ENCODE results near the gene SIGLEC8.
"Not testable (repeated sequence)": the region's sequence is repeated elsewhere in the genome, so short reads cannot be mapped to it uniquely, and the experiment has no call there.

Gene SIGLEC8

DNA sequence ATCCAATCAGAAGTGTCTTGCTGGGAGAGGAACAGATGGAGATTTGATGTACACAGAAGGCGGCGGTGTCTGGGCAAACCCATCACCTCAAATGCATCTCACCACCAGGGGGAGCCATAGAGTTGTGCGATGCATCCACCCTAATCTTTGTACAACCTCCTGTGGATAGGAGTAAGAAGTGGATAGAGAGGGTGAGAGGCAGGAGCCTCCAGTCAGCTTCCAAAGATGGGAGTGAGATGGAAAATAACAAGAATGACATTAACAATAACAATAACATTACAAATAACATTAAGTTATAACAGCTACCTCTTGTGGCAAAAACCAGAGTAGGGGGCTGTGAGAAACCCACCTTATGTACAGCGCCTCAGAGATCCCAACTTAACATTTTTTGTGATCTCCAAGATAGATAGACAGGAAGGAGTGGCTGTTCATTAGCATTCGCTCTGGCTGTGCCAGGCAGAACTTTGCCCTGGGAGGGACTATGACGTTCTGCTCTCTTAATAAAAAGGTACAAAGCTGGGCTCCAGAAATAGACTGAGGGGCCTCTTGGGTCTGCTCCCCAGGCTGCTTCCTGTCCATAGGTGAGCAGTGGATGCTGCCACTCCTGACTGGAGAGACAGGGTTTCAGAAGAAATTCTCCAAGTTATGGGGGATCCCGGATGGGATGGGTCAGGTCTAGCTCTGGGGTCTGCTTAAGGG, 14.9 kb upstream of the SIGLEC8 start:
- DNase-seq (ENCODE audit: low read depth in 1 of 2, low spot score in 1 of 2) = peak; percentile 80 to 88

DNA sequence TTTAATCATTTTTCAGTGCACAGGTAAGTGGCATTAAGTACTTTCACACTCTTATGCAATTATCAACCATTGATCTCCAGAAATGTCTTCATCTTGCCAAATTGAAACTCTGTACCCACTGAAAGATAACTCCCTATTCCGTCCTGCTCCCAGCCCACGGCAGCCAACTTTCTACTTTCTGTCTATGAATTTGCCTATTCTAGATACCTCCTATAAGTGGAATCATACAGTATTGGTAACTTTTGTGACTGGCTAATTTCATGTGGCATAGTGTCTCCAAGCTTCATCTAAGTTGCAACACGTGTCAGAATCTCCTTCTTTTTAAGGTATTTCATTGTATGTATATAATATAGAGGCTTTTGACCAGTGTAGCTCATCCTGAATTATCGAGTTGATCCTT, 14.4 kb upstream of the SIGLEC8 start:
- DNase-seq (ENCODE audit: low read depth in 1 of 2, low spot score in 1 of 2) = no peak

DNA sequence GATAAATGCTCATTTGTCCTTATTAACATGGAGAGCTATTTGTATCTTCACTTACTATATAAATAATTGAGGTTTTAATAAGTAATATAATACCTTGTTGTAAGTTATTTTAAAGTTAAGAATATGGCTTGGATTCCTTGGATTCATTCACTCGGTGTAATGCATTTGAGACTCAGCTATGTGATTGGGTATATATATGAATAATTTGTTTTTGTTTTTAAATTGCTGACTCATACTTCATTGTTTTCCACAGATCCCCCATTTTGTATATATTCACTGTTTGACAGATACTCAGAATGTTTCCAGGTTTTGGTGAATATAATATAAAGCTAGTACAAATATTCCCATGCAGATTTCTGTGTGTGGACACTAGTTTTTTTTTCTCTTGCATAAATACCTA, 13.3 kb upstream of the SIGLEC8 start:
- DNase-seq (ENCODE audit: low read depth in 1 of 2, low spot score in 1 of 2) = no peak

DNA sequence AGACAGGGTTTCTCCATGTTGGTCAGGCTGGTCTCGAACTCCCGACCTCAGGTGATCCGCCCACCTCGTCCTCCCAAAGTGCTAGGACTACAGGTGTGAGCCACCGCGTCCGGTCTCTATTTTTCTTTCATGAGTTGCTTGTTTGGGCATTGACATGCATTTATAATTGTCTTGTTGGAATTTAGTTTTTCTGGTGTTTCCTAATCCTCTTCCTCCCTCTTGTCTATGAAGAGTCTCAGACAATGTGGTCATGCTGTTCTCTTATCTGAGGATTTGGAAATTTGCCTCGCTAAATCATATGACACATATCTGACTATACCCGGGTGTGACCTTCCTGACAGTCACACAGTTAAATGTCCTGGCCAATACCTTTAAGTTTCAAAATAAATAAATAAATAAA, 12.7 kb upstream of the SIGLEC8 start:
- no peak for DNase-seq (ENCODE audit: low read depth in 1 of 2, low spot score in 1 of 2)

DNA sequence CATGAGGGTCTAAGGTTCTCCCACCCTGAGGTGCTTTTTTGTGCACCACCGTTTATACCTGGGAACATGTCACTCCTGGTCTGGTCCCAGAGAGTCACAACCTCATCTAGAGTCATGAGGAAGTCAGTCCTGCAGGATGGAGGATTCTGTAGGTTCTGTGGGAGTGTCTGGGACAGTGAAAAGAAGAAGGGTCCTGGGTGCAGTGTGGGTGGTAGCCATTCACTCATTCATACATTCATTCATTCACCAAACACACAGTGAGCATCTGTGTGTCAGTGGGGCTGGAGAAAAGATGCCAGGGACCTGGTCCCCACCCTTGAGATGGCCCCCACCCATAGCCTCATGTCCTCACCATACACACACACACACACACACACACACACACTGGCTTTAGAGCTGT, 11.4 kb upstream of the SIGLEC8 start:
- DNase-seq (ENCODE audit: low read depth in 1 of 2, low spot score in 1 of 2) = no peak

DNA sequence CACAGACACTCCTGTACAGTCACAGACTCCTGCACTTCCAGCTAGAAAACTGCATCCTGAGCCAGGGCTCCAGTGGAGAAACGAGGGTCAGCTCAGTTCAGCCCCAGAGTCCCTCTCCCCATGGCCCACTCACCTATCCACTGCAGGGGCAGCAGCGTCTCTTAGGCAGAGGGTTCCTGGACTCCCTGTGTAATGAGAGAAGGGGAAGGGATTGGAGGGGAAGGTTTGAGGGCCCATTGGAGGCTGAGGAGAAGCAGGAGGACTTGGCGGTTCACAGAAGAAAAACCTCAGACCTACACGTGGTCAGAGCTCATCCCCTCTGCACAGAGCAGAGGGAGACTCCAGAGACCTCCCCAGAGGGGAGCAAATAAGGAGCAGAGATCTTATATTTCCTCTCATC, 10.9 kb upstream of the SIGLEC8 start:
- no peak for DNase-seq (ENCODE audit: low read depth in 1 of 2, low spot score in 1 of 2)

DNA sequence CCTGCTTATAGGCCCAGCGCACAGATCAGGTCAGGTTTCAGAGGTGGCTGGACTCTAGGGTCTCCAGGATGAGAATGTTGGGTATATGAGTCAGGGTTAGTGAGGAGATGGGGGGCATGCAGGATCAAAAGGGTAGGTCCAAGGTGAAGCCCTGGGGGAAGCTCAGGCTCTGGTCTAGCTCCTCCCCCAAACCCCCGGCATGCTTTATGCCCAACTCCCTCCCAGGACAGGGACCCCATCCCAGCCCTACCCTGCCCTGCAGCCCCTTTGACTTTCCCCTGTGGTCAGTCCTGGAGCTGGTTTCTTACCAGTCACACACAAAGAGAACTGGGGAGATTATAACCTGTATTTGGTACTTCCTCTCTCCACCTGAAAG, 10.3 kb upstream of the SIGLEC8 start:
- DNase-seq (ENCODE audit: low read depth in 1 of 2, low spot score in 1 of 2) = no peak

DNA sequence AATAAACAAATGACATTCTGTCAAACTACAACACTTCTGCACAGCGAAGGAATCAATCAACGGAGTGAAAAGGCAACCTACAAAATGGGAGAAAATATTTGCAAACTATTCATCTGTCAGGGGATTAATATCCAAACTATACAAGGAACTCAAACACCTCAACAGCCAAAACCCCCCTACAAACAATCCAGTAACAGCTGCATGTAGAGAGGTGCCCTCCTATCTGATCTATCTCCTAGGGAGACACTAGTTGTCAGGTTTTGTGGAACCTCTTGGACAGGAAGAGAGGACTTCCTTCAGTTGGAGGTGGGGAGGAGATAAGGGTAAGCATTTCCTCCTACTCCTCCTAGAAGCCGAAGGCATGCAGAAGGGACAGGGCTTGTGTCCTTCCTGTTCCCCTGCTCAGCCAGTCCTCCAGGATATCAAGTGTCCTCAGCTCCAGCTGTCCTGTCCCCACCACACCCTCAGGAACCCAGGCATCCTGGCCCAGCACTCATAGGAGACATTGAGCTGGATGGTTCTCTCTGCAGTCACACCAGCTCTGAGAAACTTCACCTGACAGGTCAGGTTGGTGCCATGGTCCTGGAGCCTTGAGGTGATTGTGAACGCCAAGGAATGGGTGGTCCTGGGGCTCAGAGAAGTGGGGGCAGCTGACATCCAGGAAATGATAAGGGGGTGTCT, 9.8 kb upstream of the SIGLEC8 start:
- no peak for DNase-seq (ENCODE audit: low read depth in 1 of 2, low spot score in 1 of 2)

DNA sequence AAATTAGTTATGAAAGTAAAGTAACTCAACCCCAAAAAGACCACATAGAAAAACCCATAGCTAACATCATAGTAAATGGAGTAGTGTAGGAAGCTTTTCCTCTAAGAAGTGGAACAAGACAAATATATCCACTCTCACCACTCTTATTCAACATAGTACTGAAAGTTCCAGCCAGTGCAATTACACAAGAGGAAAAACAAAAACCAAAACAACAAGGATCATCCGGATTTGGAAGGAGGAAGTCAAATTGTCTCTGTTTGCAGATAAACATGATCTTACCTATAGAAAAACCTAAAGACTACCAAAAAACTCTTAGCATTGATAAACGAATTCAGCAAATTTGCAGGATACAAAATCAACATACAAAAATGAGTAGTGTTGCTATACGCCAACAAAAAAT, 8.5 kb upstream of the SIGLEC8 start:
- no peak for DNase-seq (ENCODE audit: low read depth in 1 of 2, low spot score in 1 of 2)

DNA sequence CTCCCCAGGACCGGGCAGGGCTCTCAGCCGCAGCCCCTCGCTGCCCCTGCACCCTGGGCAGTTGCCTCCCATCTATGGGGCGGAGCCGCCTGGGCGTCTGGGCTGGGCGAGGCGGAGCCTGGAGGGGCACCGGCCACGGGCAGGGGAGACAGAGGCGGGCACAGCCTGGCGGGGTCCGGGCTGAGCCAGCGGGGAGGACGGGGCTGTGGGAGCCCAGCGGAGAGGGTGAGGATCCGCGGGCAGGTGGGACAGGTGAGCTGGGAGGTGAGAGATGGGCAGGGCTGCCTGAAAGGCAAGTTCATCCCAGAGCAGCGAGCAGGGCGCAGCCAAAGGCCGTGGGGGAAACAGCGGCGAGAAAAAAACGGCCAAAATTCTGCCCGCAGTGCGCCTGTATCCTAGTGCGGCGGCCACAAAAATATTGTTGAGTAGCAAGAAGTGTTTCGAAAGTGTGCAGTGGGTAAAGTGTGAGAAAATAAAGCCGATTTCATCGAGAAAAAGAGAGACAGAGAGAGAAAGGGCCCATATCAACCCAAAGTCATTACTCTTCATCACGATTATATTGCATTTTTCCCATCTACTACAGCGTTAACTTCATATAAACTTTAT, 5.8 kb upstream of the SIGLEC8 start:
- DNase-seq (ENCODE audit: low read depth in 1 of 2, low spot score in 1 of 2) = not testable (repeated sequence)

DNA sequence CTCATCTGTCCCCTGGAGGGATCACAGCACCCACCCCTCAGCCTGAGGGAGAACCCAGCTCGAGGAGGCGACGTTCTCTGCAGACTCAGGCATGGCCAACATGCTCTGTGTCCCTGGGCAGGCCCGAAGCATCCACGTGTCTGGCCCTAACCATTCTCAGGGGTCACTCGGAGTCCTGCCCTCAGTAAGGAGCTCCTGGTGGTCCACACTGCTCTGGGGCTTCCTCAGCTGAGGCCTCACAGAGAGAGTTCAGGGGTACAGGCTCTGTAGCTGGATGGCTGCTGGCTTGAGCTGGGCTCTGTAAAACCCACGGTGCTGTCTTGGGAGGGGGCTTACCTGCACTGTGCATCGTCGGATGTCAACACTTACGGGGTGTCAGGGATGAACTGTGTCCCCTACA, 4.4 kb upstream of the SIGLEC8 start:
- DNase-seq (ENCODE audit: low read depth in 1 of 2, low spot score in 1 of 2) = no peak

DNA sequence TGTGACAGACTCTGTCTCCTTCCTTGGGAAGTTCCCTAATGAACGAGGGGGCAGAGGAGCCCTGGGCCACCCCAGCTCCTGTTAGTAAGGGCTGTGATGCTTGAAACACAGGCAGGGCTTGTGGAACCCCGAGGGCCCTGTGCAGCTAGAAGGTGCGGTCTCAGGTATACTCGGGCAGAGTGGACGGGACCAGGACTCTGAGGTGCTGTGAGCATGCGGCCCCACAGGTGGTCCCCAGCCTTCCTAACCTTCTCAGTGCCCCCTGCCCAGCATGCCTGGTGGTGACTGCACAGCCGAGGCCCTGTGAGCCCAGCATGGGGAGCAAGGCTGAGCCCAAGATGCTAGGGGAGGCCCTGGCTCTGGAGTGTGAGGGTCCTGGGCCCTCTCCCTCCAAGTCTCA, 4.0 kb upstream of the SIGLEC8 start:
- no peak for DNase-seq (ENCODE audit: low read depth in 1 of 2, low spot score in 1 of 2)

DNA sequence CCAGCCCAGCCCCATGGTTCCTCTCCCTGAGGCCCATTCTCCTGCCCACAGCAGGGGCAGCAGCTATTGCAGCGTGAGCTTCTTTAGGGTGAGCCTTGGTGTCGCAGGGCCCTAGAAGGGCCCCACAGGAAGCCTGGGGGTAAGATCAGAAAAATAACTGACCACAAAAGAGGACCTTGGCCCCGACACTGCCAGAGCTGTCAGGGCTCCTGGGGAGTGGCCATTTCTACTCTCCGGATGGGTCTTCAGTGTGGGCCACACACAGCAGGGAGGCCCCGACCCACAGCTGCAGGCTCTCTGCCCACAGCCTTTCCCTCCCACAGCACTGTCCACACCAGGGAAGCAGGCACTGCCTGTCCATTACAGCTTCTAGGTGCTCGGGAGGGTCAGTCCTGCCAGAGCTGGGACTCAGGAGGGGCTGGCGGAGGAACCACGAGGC, 3.5 kb upstream of the SIGLEC8 start:
- DNase-seq (ENCODE audit: low read depth in 1 of 2, low spot score in 1 of 2) = no peak

DNA sequence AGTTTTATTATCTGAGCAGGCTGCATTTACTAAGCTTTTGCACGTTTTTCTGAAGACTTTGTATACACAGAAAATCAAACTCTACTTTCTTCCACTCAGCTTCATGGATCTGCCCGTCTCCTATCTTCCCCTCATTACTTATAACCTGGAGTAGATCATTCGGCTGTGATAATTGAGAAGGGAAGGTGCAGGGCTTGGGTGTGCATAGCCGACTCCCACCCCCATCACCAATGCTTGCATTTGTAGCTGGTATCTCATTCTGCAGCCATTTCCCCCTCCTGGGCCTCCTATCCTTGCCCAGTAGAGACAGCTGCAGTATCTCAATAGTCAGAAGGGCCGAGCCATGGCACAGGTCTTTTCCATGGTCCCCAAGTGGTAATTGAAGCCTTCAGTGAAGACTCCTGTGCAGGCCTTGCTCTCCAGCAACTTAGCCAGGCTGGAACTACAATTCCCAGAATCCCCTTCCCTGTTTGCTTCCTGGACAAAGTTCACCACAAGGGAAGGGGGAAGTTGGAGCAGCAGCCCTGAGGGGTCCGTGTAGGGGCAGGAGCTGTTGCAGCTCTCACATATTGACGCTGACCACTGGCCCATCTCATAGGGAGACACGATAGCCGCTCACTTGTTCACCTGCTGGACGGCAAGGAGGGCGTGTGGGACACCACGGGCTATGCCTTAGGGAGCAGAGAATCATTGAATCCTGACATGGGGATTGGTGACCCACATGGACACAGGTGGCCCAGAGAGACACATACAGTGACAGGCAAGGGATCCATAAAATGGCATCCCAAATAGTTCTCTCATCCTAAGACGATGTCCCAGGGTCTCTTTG, 2.1 kb upstream of the SIGLEC8 start:
- DNase-seq (ENCODE audit: low read depth in 1 of 2, low spot score in 1 of 2) = no peak

DNA sequence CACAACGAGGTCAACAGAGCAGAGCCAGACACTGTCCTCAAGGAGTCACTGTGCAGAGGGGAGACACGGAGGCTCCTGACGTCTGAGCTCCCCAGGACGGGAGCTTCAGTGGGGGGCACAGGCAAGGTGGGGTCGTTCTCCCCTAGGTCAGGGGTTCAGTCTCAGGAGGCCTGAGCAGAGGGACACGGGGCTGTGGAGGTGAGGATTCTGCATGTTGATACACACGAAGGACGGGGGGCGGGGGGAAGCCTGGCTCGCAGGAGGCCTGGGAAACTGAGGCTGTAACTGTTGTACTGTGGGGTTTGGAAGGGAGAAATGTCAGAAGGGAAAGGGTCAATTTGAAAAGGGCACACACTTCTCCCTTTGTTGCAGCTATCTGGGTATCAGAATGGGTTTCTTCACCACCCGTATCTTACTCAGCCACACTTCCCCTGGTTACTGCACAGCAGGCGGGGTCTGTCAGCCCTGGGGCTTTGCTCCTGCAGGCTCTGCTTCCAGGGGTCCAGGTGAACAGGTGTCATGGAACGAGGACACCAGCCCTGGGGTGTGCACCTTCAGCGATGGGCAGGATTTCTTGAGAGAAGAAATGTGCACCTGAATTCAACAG, 748 bp upstream of the SIGLEC8 start:
- no peak for DNase-seq (ENCODE audit: low read depth in 1 of 2, low spot score in 1 of 2)

DNA sequence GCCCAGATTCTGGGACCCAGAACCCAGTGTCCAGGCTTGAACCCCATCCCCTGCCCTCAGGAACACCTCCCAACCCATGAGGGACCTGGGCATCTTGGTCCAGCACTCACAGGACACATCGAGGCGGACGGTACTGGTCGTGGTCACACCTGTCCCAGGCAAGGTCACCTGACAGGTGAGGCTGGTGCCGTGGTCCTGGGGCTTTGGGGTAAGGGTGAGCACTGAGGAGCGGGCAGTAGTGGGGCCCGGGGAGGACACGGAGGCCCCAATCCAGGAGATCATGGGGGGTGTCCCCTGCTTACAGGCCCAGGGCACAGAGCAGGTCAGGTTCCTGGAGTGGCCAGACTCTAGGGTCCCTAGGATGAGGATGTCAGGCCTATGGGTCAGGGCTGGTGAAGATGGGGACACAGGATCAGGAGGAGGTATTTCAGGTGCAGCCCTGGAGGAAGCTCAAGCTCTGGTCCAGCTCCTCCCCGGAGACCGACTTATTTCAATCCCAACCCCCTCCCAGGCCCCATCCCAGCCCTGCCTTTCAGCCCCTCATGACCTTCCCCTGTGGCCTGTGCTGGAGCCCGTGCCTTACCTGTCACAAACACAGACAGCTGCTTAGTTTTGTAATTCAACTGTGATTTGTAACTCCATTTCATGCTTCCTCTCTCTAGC, 772 bp downstream of the SIGLEC8 start:
- no peak for DNase-seq (ENCODE audit: low read depth in 1 of 2, low spot score in 1 of 2)

DNA sequence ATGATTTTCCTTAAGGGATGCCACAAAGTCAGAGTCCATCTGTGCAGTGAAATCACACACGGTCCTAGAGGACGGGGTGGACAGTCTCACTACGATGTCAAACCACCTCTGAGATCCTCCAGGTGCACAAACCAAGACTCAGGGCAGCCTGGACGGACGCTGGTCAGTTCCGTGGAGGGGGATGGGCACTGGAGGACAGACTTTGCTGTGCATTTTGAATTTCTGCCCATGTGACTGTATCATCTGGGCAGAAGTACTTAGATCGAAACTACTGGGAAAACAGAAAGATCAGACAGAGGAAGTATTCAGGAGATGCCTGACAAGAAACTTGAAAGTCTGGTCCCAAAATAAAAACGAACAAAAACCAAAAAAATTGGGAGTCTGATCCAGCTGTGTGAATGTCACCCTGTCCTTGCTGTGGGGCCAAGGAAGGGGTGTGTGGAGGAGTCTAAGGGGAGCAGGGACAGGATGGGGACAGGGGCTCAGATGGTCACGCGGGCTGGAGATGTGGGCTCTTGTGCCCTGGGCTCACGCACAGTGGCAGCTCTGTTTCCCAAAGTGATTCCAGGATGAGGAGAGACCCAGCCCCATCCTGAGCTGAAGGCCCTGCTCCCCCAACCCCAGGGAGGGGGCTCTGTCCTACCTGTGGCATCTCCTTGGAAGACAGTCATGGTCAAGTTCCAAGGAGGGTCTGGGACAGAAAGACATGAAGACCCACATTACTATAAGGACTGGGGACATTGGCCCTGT, 1.5 kb downstream of the SIGLEC8 start:
- no peak for DNase-seq (ENCODE audit: low read depth in 1 of 2, low spot score in 1 of 2)

DNA sequence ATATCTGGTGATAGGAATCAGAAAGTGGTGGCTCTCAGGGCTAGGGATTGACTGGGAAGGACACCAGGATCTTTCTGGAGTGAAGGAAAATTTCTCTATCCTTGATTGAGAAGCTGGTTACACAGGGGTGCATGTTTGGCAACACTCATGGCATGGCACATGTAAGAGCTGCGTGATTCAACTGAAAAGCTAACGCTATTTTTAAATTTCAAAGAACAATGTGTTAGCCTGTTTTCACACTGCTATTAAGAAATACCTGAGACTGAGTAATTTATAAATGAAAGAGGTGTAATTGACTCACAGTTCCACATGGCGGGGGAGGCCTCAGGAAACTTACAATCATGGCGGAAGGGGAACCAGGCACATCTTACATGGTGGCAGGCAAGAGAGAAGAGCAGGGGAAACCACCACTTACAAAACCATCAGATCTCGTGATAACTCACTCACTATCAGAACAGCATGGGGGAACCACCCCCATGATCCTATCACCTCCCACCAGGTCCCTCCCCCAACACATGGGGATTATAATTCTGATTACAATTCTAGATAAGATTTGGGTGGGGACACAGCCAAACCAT, 7.4 kb downstream of the SIGLEC8 start:
- DNase-seq (ENCODE audit: low read depth in 1 of 2, low spot score in 1 of 2) = peak in 1 of 2 donors; percentile 49

DNA sequence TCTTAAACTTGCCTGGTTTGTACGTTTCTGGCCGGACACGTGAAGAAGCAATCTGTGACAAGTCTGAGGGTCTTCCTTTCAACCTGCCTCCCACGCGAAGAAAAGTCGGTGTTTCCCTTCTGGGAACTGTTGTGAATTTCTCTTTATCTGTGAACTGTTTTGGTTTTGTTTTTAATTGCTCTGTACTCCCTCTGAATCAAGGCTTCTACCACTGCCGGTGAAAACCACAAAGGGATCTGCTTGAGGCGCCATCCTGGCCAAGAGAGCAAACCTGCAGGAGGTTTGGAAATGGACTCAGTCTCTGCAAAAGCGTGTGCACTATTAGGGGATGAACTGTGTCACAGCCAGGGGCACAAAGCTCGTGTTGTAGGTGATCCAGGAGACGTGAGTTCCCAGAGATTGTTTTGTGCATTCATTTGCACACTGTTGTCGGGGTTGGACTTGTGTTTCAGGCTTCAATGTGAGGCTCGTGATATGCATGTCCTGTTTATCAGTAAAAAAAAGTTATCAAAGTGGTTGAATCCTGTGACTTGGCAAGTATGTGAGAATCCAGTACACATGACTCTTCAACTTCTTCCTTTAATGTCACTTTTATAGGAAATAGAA, 9.7 kb downstream of the SIGLEC8 start:
- DNase-seq (ENCODE audit: low read depth in 1 of 2, low spot score in 1 of 2) = peak in 1 of 2 donors; percentile 57

Data from activated CD4-positive, alpha-beta T cell treated with anti-CD3 and anti-CD28 coated beads, Interleukin-2, amount 50 U/mL, for 24 hours (primary cell).